ENCODE data around the gene RABGAP1.

GRCh38 chr9:123063896-123064295 is 123.1 kb downstream of the RABGAP1 start:
- TF ChIP-seq SMC3 (IDR thresholded peaks at IDR 0.05; ENCODE audit: low read depth, low read length): no peak
- no peak for TF ChIP-seq CTCF (IDR thresholded peaks at IDR 0.05)
- no peak for TF ChIP-seq FOXJ3 (CRISPR knock-in tag; IDR thresholded peaks at IDR 0.05)
- TF ChIP-seq PBX3 (IDR thresholded peaks at IDR 0.05): no peak
- TF ChIP-seq POLR2AphosphoS5 (IDR thresholded peaks at IDR 0.05; ENCODE audit: low read depth, low read length): no peak
- TF ChIP-seq EZH2phosphoT487 (IDR thresholded peaks at IDR 0.05; ENCODE audit: borderline replicate concordance, low read depth): no peak
- no peak for TF ChIP-seq MAX (IDR thresholded peaks at IDR 0.05; ENCODE audit: low read depth)
- TF ChIP-seq RCOR1 (IDR thresholded peaks at IDR 0.05; ENCODE audit: low read length): no peak
- TF ChIP-seq GABPA (IDR thresholded peaks at IDR 0.05; ENCODE audit: low read depth): no peak
